Measurements from ENCODE around the gene STYXL2. TPM values are rescaled to one million over a fixed set of nuclear protein-coding genes. Genes with fewer than 3 reads are reported as not detected.

STYXL2 gene
- total RNA-seq, 1 donor from 2014 or later = 0.06 TPM

- TF ChIP-seq CTCF (IDR thresholded peaks at IDR 0.05) = no peak
- TF ChIP-seq EZH2 (IDR thresholded peaks at IDR 0.05) = no peak
- TF ChIP-seq EZH2phosphoT487 (IDR thresholded peaks at IDR 0.05) = no peak
- no peak for DNase-seq (ENCODE audit: low spot score)
Observed at GRCh38 chr1:167094690-167095089, 815 bp downstream of the STYXL2 start.

GRCh38 chr1:167095368-167095767 is 1.5 kb downstream of the STYXL2 start:
- peaks cover 8% of the 10 kb centered on the region for H3K9me3 Mint-ChIP-seq
- Histone ChIP-seq H3K9me3 (ENCODE audit: low read depth) (no peaks in the 10 kb centered on the region), H3K36me3 (no peaks in the 10 kb centered on the region), H3K4me2 (no peak overlapping the region), H3K27me3 (no peaks in the 10 kb centered on the region), H3K79me2 (ENCODE audit: low read depth) (no peaks in the 10 kb centered on the region), H2AFZ (replicated peaks) (no peak overlapping the region), H3K27ac (no peak overlapping the region), H3K4me3 (no peak overlapping the region), H3F3A (ENCODE audit: low read depth) (no peaks in the 10 kb centered on the region), H3K9ac (no peak overlapping the region), H4K20me1 (ENCODE audit: low read depth) (no peaks in the 10 kb centered on the region), H3K4me1 (peaks cover 9% of the 10 kb centered on the region)
- no peak overlapping the region for H3K4me3 Mint-ChIP-seq
- peaks cover 2% of the 10 kb centered on the region for H3K27me3 Mint-ChIP-seq (ENCODE audit: insufficient read depth, low read depth)
- H3K4me1 Mint-ChIP-seq = peaks cover 13% of the 10 kb centered on the region
- peak overlapping the region; percentile 71 for H3K27ac Mint-ChIP-seq
- H3K36me3 Mint-ChIP-seq = peaks cover 2% of the 10 kb centered on the region
- DNase-seq (ENCODE audit: low spot score) = no peak
- TF ChIP-seq CTCF (IDR thresholded peaks at IDR 0.05) = no peak
- no peak for TF ChIP-seq EZH2 (IDR thresholded peaks at IDR 0.05)
- TF ChIP-seq EZH2phosphoT487 (IDR thresholded peaks at IDR 0.05) = no peak

More at GRCh38 chr1:167094690-167095089, 815 bp downstream of the STYXL2 start:
- H3K4me1 Mint-ChIP-seq = peaks cover 13% of the 10 kb centered on the region
- peaks cover 8% of the 10 kb centered on the region for H3K9me3 Mint-ChIP-seq
- peaks cover 2% of the 10 kb centered on the region for H3K27me3 Mint-ChIP-seq (ENCODE audit: insufficient read depth, low read depth)
- Histone ChIP-seq H3K79me2 (ENCODE audit: low read depth) (no peaks in the 10 kb centered on the region), H3K4me2 (no peak overlapping the region), H3K9me3 (ENCODE audit: low read depth) (no peaks in the 10 kb centered on the region), H3F3A (ENCODE audit: low read depth) (no peaks in the 10 kb centered on the region), H3K27me3 (no peaks in the 10 kb centered on the region), H4K20me1 (ENCODE audit: low read depth) (no peaks in the 10 kb centered on the region), H3K4me3 (no peak overlapping the region), H2AFZ (replicated peaks) (no peak overlapping the region), H3K27ac (no peak overlapping the region), H3K36me3 (no peaks in the 10 kb centered on the region), H3K4me1 (peaks cover 9% of the 10 kb centered on the region), H3K9ac (no peak overlapping the region)
- no peak overlapping the region for H3K27ac Mint-ChIP-seq
- peaks cover 2% of the 10 kb centered on the region for H3K36me3 Mint-ChIP-seq
- H3K4me3 Mint-ChIP-seq = no peak overlapping the region

GRCh38 chr1:167099851-167100250 is 6.0 kb downstream of the STYXL2 start:
- H3K36me3 Mint-ChIP-seq = peaks cover 2% of the 10 kb centered on the region
- H3K4me3 Mint-ChIP-seq = no peak overlapping the region
- Histone ChIP-seq H3K36me3 (no peaks in the 10 kb centered on the region), H4K20me1 (ENCODE audit: low read depth) (no peaks in the 10 kb centered on the region), H3K27me3 (no peaks in the 10 kb centered on the region), H2AFZ (replicated peaks) (no peak overlapping the region), H3K27ac (no peak overlapping the region), H3K9me3 (ENCODE audit: low read depth) (no peaks in the 10 kb centered on the region), H3F3A (ENCODE audit: low read depth) (no peaks in the 10 kb centered on the region), H3K9ac (no peak overlapping the region), H3K79me2 (ENCODE audit: low read depth) (no peaks in the 10 kb centered on the region), H3K4me1 (peaks cover 8% of the 10 kb centered on the region), H3K4me2 (no peak overlapping the region), H3K4me3 (no peak overlapping the region)
- no peak for DNase-seq (ENCODE audit: low spot score)
- peaks cover 13% of the 10 kb centered on the region for H3K4me1 Mint-ChIP-seq
- H3K9me3 Mint-ChIP-seq = peaks cover 8% of the 10 kb centered on the region
- no peak overlapping the region for H3K27ac Mint-ChIP-seq
- H3K27me3 Mint-ChIP-seq (ENCODE audit: insufficient read depth, low read depth) = no peaks in the 10 kb centered on the region
- TF ChIP-seq EZH2phosphoT487 (IDR thresholded peaks at IDR 0.05) = no peak
- no peak for TF ChIP-seq EZH2 (IDR thresholded peaks at IDR 0.05)
- TF ChIP-seq CTCF (IDR thresholded peaks at IDR 0.05) = no peak
